ENCODE measurements around the gene MAP3K10.
"Not testable (repeated sequence)": the region's sequence is repeated elsewhere in the genome, so short reads cannot be mapped to it uniquely, and the experiment has no call there.

MAP3K10 gene

GRCh38 chr19:40190891-40191835 is at the start of gene MAP3K10:
Gene MAP3K10, plus strand, starts transcription at chr19:40191426. Its CDS starts 606 bp downstream, at chr19:40192032.
- peak; percentile 51 to 58 (median 54) for DNase-seq

DNA sequence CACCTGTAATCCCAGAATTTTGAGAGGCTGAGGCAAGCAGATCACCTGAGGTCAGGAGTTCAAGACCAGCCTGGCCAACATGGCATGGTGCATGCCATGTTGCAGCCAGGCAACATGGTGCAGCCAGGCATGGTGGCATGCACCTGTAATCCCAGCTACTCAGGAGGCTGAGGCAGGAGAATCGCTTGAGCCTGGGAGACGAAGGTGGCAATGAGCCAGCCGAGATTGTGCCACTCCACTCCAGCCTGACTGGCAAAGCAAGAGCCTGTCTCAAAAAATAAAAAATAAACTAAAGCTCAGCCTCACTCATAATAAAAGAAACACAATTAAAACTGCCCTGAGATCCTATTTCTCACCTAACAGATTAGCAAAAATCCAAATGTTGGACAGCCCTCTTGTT is 49.7 kb upstream of the MAP3K10 start:
- DNase-seq: no peak

DNA sequence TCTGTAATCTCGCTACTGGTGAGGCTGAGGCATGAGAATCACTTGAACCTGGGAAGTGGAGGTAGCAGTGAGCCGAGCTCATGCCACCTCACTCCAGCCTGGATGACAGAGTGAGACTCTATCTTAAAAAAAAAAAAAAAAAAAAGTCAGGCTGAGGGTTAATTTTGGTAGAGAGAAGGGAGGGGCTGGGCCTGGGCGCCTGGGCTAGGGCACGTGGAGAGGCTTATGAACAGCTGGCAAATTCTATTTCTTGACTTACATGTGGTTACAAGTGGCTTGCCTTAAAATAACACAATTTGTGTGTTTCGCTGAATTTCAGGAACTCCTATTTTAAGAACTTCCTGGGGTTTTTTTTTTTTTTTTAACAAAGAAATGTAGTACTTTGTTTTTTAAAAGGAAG is 47.6 kb upstream of the MAP3K10 start:
- DNase-seq: no peak

DNA sequence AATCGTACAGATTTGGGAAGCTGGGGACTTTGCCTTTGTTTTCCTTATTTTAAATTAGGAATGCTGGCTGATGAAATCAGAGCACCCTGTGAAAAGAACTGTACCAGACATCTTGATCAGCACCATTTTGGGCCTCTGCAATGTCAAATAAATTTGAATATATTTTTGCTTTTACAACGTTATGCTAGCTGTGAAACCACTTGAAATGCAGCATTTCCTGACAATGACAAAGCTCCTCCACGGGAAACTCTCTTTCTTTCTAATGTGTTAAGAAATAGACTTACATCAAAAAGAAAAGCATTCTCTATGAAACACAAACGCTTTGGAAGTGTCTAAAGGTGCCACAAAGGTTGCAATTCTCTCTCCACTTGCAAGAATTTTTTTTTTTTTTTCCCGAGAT is 47.1 kb upstream of the MAP3K10 start:
- DNase-seq: no peak

- DNase-seq: no peak
These were observed 46.1 kb upstream of the MAP3K10 start for GRCh38 chr19:40144947-40145748.

DNA sequence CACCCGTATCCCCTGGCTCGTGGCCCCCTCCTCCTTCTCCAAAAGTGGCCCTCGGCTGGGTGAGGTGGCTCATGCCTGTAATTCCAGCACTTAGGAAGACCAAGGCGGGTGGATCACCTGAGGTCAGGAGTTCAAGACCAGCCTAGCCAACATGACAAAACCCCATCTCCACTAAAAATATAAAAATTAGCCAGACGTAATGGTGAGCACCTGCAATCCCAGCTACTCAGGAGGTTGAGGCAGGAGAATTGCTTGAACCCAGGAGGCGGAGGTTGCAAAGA is 45.5 kb upstream of the MAP3K10 start:
- not testable (repeated sequence) for DNase-seq

DNA sequence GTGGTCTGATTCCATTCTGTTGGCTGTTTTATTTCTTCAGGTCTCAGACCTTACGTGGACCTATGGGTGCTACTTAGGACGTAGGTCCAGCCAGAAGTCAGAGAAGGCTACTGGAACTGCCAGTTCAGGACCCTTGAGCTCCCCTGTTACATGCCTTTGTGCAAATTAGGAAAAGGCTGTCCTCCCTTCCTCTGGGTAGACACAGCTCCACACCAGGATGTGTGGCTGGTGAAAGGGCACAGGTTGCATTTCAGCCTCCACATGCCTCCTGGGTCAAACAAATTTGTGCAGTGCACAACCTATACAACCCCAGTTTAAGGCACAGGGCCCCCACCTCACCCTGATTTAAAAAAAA is 43.9 kb upstream of the MAP3K10 start:
- no peak for DNase-seq

DNA sequence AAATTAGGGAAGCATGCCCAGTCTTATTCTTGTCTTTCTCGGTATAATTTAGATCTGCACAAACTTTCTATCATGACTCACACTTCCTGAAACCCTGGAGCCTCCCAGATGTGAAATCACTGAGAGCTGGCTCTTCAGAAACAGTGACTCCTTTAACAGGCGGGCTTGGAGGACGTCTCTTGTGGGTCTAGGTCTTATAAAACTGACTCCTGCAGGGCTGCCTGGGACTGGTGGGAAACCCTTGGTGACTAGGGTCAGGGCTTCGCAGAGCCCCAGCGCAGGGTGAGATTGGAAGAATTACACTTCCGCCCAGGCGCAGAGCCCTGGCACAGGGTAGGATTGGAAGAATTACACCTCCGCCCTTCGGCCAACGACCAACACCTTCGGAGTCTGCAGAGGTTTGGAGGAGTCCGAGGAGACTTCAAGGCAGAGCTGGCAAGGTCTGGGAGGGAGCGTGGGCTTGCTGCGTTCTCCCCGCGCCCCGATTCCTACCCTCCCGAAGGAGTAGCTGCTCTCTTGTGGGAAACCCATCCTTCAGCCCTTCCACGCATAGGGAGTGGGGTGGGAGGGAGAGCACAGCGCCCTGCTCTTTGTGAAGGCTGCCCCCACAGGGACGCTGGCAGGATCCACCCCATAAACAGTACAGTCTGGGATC is 43.4 kb upstream of the MAP3K10 start:
- no peak for DNase-seq

GRCh38 chr19:40149501-40149900 is 41.7 kb upstream of the MAP3K10 start:
- no peak for DNase-seq

DNA sequence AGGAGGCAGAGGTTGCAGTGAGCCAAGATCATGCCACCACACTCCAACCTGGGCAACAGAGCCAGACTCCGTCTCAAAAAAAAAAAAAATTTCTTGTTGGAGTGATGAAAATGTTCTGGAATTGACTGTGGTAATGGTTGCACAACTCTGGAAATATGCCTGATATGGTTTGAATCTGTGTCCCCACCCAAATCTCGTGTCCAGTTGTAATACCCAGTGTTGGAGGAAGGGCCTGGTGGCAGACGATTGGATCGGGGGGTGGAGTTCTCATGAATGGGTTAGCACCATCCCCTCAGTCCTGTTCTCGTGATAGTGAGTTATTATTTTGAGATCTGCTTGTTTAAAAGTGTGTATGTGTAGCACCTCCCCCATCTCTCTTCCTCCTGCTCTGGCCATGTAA is 41.1 kb upstream of the MAP3K10 start:
- DNase-seq: no peak

GRCh38 chr19:40154121-40154680 is 37.0 kb upstream of the MAP3K10 start:
- no peak for DNase-seq

GRCh38 chr19:40155749-40156265 is 35.4 kb upstream of the MAP3K10 start:
- DNase-seq: no peak

- no peak for DNase-seq
These were observed 34.2 kb upstream of the MAP3K10 start for GRCh38 chr19:40157059-40157458.

GRCh38 chr19:40159744-40160143 is 31.5 kb upstream of the MAP3K10 start:
- DNase-seq: no peak

DNA sequence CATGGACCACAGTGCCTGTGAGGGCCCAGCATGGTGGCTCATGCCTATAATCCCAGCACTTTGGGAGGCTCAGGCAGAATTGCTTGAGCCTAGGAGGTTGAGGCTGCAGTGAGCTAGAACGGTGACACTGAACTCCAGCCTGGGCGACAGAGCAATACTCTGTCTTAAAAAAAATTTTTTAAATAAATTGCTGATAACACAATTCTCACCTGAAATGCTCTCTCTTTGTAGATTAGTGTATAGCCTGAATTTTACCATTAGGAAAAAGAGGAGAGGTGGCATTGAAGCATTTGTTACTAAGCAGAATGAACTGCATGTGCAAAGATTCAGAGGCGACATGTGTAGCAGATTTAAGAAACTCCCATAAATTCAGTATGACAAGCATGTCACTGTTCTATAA is 29.1 kb upstream of the MAP3K10 start:
- DNase-seq: no peak

DNA sequence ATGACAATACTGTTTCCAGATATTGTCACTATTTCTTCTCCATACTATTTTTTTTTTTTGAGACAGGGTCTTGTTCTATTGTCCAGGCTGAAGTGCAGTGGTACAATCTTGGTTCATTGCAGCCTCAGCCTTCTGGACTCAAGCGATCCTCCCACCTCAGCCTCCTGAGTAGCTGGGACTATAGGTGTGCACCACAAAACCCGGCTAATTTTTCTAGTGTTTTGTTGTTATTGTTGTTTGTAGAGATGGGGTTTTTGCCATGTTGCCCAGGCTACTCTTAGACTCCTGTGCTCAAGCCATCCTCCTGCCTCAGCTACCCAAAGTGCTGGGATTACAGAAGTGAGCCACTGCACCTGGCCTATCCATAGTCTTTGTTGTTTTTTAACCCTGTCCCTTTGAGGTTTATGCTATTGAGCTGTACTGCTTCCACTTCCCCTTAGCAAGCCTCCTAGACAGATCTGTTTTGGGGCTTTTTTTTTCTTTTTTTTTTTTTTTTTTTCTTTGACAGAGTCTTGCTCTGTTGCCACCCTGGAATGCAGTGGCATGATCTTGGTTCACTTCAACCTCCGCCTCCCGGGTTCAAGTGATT is 27.6 kb upstream of the MAP3K10 start:
- no peak for DNase-seq

DNA sequence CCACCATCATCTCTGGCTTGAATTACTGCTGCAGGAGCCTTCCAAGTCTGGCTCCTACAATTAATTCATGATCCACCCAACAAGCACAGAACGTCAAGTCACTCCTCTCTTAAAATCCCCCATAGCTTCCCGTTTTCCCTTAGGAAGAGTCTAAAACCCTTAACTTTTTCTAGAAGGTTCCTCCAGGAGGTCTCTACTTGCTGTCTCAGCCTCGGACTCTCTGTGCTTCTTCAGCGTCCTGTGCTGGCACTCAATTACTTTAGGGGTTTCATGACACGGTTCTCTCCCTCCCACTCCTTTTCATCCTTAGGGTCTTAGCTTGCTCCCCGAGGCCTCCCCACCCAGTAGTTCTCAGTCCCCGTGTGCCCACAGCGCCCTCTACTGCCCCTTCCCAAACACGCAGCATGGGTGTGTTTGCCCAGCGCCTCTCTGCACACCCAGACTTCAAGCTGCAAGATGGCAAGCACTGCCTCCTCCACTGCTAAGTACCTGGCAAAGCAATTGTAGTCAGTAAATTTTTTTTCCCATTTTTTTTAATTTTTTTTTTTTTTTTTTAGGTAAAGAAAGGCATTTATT is 25.8 kb upstream of the MAP3K10 start:
- DNase-seq: peak in 3 of 4 experiments; percentile 4 to 33 (median 31)

DNA sequence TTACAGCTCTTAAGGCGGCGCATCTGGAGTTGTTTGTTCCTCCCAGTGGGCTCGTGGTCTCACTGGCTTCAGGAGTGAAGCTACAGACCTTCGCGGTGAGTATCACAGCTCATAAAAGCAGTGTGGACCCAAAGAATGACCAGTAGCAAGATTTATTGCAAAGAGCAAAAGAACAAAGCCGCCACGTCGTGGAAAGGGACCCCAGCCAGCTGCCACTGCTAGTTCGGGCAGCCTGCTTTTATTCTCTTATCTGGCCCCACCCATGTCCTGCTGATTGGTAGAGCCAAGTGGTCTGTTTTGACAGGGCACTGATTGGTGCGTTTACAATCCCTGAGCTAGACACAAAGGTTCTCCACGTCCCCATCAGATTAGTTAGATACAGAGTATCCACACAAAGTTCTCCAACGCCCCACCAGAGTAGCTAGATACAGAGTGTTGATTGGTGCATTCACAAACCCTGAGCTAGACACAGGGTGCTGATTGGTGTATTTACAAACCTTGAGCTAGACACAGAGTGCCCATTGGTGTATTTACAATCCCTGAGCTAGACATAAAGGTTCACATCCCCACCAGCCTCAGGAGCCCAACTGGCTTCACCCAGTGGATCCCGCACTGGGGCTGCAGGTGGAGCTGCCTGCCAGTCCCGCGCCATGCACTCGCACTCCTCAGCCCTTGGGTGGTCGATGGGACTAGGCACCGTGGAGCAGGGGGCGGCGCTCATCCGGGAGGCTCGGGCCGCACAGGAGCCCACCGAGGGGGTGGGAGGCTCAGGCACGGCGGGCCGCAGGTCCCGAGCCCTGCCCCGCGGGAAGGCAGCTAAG is 21.5 kb upstream of the MAP3K10 start:
- DNase-seq: not testable (repeated sequence)

DNA sequence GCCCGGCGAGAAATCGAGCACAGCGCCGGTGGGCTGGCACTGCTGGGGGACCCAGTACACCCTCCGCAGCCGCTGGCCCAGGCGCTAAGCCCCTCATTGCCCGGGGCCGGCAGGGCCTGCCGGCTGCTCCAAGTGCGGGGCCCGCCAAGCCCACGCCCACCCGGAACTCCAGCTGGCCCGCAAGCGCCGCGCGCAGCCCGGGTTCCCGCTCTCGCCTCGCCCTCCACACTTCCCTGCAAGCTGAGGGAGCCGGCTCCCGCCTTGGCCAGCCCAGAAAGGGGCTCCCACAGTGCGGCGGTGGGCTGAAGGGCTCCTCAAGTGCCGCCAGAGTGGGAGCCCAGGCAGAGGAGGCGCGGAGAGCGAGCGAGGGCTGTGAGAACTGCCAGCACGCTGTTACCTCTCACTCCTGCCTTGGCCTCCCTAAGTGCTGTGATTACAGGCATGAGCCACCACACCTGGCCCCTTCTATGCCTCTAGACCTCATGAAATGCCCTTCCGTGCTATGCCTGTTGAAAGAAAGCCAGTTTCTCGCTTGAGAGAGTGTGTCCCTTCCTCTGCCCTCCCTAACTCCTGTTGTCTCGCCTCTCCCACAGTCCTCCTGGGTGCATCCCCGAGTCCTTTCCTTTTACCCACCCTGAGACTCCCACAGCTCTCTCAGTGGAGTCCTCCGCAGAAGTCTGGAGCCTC is 20.8 kb upstream of the MAP3K10 start:
- not testable (repeated sequence) for DNase-seq

- not testable (repeated sequence) for DNase-seq
These were observed 19.9 kb upstream of the MAP3K10 start for GRCh38 chr19:40171293-40171692.

GRCh38 chr19:40174092-40174491 is 17.1 kb upstream of the MAP3K10 start:
- DNase-seq: no peak
